Liver (tissue), 9 donors: ENCODE data around the gene NFIA. TPM values are rescaled to one million over a fixed set of nuclear protein-coding genes. Genes with fewer than 3 reads are reported as not detected.

Experiments
- DNase-seq: peaks from one replicate; pipeline ENCODE4 v3.0.0-alpha.2; 2017; ENCODE audit warnings: low spot score
- H3K27ac ChIP-seq, 2 donors: one replicate each; pipeline ENCODE4 v1.7.0; 2013; ENCODE audit warnings: inconsistent platforms in 2 of 2, low read length in 2 of 2, control low read depth in 1 of 2, low read depth in 1 of 2, mild to moderate bottlenecking in 1 of 2
- H3K27me3 ChIP-seq, 4 donors: one replicate each; pipeline versions ENCODE4 v1.6.1 to v1.7.0; 2013; ENCODE audit warnings: low read length in 3 of 4, inconsistent platforms in 1 of 4, mild to moderate bottlenecking in 1 of 4, moderate library complexity in 1 of 4; ENCODE audit not compliant: control insufficient read depth in 4 of 4, insufficient read depth in 4 of 4
- H3K36me3 ChIP-seq, 4 donors: one replicate each; pipeline versions ENCODE4 v1.6.1 to v1.7.0; 2013; ENCODE audit warnings: low read length in 3 of 4, mild to moderate bottlenecking in 3 of 4, low read depth in 1 of 4, moderate library complexity in 1 of 4; ENCODE audit not compliant: control insufficient read depth in 4 of 4, insufficient read depth in 3 of 4
- H3K4me1 ChIP-seq, 4 donors: one replicate each; pipeline versions ENCODE4 v1.6.1 to v1.7.0; 2013; ENCODE audit warnings: low read length in 3 of 4, mild to moderate bottlenecking in 3 of 4, moderate library complexity in 1 of 4; ENCODE audit not compliant: control insufficient read depth in 4 of 4, insufficient read depth in 4 of 4
- H3K4me3 ChIP-seq, 3 donors: one replicate each; pipeline versions ENCODE4 v1.6.1 to v1.7.0; 2013; ENCODE audit warnings: low read length in 3 of 3, control low read depth in 1 of 3, low read depth in 1 of 3, mild to moderate bottlenecking in 1 of 3
- H3K9ac ChIP-seq, 2 donors: one replicate each; pipeline ENCODE4 v1.7.0; 2013; ENCODE audit warnings: low read length in 2 of 2, mild to moderate bottlenecking in 2 of 2, moderate library complexity in 2 of 2, control low read depth in 1 of 2, low read depth in 1 of 2
- H3K9me3 ChIP-seq, 4 donors: one replicate each; pipeline versions ENCODE4 v1.6.1 to v1.7.0; 2013; ENCODE audit warnings: low read length in 3 of 4; ENCODE audit not compliant: control insufficient read depth in 4 of 4
- ATF3 ChIP-seq: IDR thresholded peaks from 2 replicates; pipeline ENCODE4 v1.6.1; 2016; ENCODE audit warnings: antibody characterized with exemption
- CTCF ChIP-seq: fragments of 150-350 bp; IDR thresholded peaks from 2 replicates; pipeline ENCODE4 v1.5.1; 2017; ENCODE audit warnings: improper control_type of control experiment, low read depth, low read length; ENCODE audit not compliant: missing input control
- EGR1 ChIP-seq, 2 donors: IDR thresholded peaks; 2 replicates each; pipeline ENCODE4 v1.6.1; 2016 to 2018; ENCODE audit warnings: antibody characterized with exemption in 2 of 2, low read depth in 2 of 2
- FOXA1 ChIP-seq: IDR thresholded peaks from 2 replicates; pipeline ENCODE4 v1.6.1; 2016; ENCODE audit warnings: antibody characterized with exemption
- FOXA2 ChIP-seq: IDR thresholded peaks from 2 replicates; pipeline ENCODE4 v1.6.1; 2016; ENCODE audit warnings: antibody characterized with exemption
- HNF4A ChIP-seq, 2 donors: conservative IDR thresholded peaks; 2 replicates each; pipeline ENCODE4 v1.6.1; 2016; ENCODE audit warnings: antibody characterized with exemption in 2 of 2, mild to moderate bottlenecking in 2 of 2
- HNF4G ChIP-seq: IDR thresholded peaks from 2 replicates; pipeline ENCODE4 v1.6.1; 2016; ENCODE audit warnings: antibody characterized with exemption
- JUND ChIP-seq, 2 donors: IDR thresholded peaks; 2 replicates each; pipeline ENCODE4 v1.6.1; 2016; ENCODE audit warnings: antibody characterized with exemption in 2 of 2
- NR2F2 ChIP-seq: IDR thresholded peaks from 2 replicates; pipeline ENCODE4 v1.6.1; 2016; ENCODE audit warnings: antibody characterized with exemption
- RAD21 ChIP-seq, 2 donors: IDR thresholded peaks; 2 replicates each; pipeline ENCODE4 v1.6.1; 2016; ENCODE audit warnings: antibody characterized with exemption in 2 of 2, mild to moderate bottlenecking in 2 of 2
- REST ChIP-seq: IDR thresholded peaks from 2 replicates; pipeline ENCODE4 v1.6.1; 2016; ENCODE audit warnings: antibody characterized with exemption, mild to moderate bottlenecking
- RXRA ChIP-seq, 2 donors: IDR thresholded peaks; 2 replicates each; pipeline ENCODE4 v1.6.1; 2017 to 2018; ENCODE audit warnings: antibody characterized with exemption in 2 of 2, mild to moderate bottlenecking in 1 of 2
- SP1 ChIP-seq: IDR thresholded peaks from 2 replicates; pipeline ENCODE4 v1.6.1; 2018; ENCODE audit warnings: antibody characterized with exemption, mild to moderate bottlenecking
- TAF1 ChIP-seq: conservative IDR thresholded peaks from 2 replicates; pipeline ENCODE4 v1.6.1; 2016; ENCODE audit warnings: antibody characterized with exemption, mild to moderate bottlenecking
- YY1 ChIP-seq: IDR thresholded peaks from 2 replicates; pipeline ENCODE4 v1.6.1; 2016; ENCODE audit warnings: antibody characterized with exemption, mild to moderate bottlenecking
- WGBS: extraction: QIAGEN DNeasy Blood & Tissue Kit; methylation state at CpG from one replicate; pipeline ENCODE4 v1.1.7; 2013; 5-methylcytosine and 5-hydroxymethylcytosine counted together
- polyA plus RNA-seq, 2 donors: library from polyadenylated mRNA; stranded (reverse) in 1 of 2; unstranded in 1 of 2; fragments of 200-250 nt in 1 of 2; fragments of >200 nt in 1 of 2; fragmentation: Nextera tagmentation in 1 of 2; extraction: Ambion mirVana in 1 of 2; gene quantifications; one replicate each; pipeline versions ENCODE4 v1.2.1 to v1.2.3, GENCODE V29; 2013 to 2015
- total RNA-seq, 2 donors: library from RNA; depleted of rRNA; stranded (reverse); fragments of >200 nt; gene quantifications; one replicate each; pipeline ENCODE4 v1.2.3, GENCODE V29; 2014
- TF ChIP-seq, protein P1 (sequence below): IDR thresholded peaks from 2 replicates; pipeline ENCODE4 v1.6.1; 2016; ENCODE audit warnings: antibody characterized with exemption
- TF ChIP-seq, protein P2 (sequence below): IDR thresholded peaks from 2 replicates; pipeline ENCODE4 v1.6.1; 2016; ENCODE audit warnings: antibody characterized with exemption
- donor health status: healthy.
- donor health status: healthy.
- donor health status: healthy.
- donor health status: healthy.
- donor health status: healthy.

Gene NFIA
- total and polyA plus RNA-seq, 4 donors = 6.8 to 53.7 (median 22.2) TPM

- no peak overlapping the region for H3K27ac ChIP-seq
- TF ChIP-seq EGR1 (IDR thresholded peaks at IDR 0.05; ENCODE audit: low read depth in 2 of 2) = no peak
- no peak for TF ChIP-seq NR2F2
- no peak for TF ChIP-seq REST
- no peak for TF ChIP-seq FOXA2
- TF ChIP-seq YY1 = no peak
- TF ChIP-seq, protein P1, sequence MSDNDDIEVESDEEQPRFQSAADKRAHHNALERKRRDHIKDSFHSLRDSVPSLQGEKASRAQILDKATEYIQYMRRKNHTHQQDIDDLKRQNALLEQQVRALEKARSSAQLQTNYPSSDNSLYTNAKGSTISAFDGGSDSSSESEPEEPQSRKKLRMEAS = no peak
- TF ChIP-seq HNF4G = no peak
- no peak for TF ChIP-seq SP1
- TF ChIP-seq ATF3 = no peak
- no peak for TF ChIP-seq HNF4A (conservative IDR thresholded peaks at IDR 0.05)
- TF ChIP-seq JUND (IDR thresholded peaks at IDR 0.05) = no peak
- TF ChIP-seq CTCF = no peak
- no peak for TF ChIP-seq RAD21 (IDR thresholded peaks at IDR 0.05)
- no peak for TF ChIP-seq FOXA1
- TF ChIP-seq TAF1 = no peak
- TF ChIP-seq, protein P2, sequence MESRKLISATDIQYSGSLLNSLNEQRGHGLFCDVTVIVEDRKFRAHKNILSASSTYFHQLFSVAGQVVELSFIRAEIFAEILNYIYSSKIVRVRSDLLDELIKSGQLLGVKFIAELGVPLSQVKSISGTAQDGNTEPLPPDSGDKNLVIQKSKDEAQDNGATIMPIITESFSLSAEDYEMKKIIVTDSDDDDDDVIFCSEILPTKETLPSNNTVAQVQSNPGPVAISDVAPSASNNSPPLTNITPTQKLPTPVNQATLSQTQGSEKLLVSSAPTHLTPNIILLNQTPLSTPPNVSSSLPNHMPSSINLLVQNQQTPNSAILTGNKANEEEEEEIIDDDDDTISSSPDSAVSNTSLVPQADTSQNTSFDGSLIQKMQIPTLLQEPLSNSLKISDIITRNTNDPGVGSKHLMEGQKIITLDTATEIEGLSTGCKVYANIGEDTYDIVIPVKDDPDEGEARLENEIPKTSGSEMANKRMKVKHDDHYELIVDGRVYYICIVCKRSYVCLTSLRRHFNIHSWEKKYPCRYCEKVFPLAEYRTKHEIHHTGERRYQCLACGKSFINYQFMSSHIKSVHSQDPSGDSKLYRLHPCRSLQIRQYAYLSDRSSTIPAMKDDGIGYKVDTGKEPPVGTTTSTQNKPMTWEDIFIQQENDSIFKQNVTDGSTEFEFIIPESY = no peak
- TF ChIP-seq RXRA (IDR thresholded peaks at IDR 0.05) = no peak
- H3K4me1 ChIP-seq = no peaks in the 10 kb centered on the region
- no peaks in the 10 kb centered on the region for H3K27me3 ChIP-seq
- no peak overlapping the region for H3K9ac ChIP-seq
- no peak overlapping the region for H3K4me3 ChIP-seq
- no peaks in the 10 kb centered on the region for H3K9me3 ChIP-seq
- H3K36me3 ChIP-seq = peaks cover 2 to 24% (median 7%) of the 10 kb centered on the region in 4 donors
- no peak for DNase-seq
These were observed 341.3 kb downstream of the NFIA start for GRCh38 chr1:61423643-61424042.

- Histone ChIP-seq H3K9me3 (no peaks in the 10 kb centered on the region), H3K9ac (no peak overlapping the region), H3K27ac (no peak overlapping the region), H3K36me3 (peaks cover 2 to 17% (median 6%) of the 10 kb centered on the region in 4 donors), H3K27me3 (no peaks in the 10 kb centered on the region), H3K4me1 (no peaks in the 10 kb centered on the region), H3K4me3 (no peak overlapping the region)
- WGBS = 91% methylated on average over 3 of the region's 3 CpGs
- DNase-seq = no peak
- no peak for TF ChIP-seq JUND (IDR thresholded peaks at IDR 0.05)
- TF ChIP-seq HNF4G = no peak
- TF ChIP-seq FOXA2 = no peak
- no peak for TF ChIP-seq ATF3
- TF ChIP-seq, protein P1 = no peak
- TF ChIP-seq HNF4A (conservative IDR thresholded peaks at IDR 0.05) = no peak
- TF ChIP-seq, protein P2 = no peak
- no peak for TF ChIP-seq RAD21 (IDR thresholded peaks at IDR 0.05)
- no peak for TF ChIP-seq EGR1 (IDR thresholded peaks at IDR 0.05; ENCODE audit: low read depth in 2 of 2)
- no peak for TF ChIP-seq FOXA1
- TF ChIP-seq SP1 = no peak
- TF ChIP-seq CTCF = no peak
These were observed 342.0 kb downstream of the NFIA start for GRCh38 chr1:61424382-61424781.
